GM18951 (cell line): ENCODE results near the gene STK11.
"Not testable (repeated sequence)": the region's sequence is repeated elsewhere in the genome, so short reads cannot be mapped to it uniquely, and the experiment has no call there.

ENCODE experiments used
- POLR2A ChIP-seq: IDR thresholded peaks from 4 replicates; pipeline ENCODE4 v1.6.1; 2011; ENCODE audit warnings: mild to moderate bottlenecking; ENCODE audit not compliant: insufficient read length, insufficient read depth; ENCODE audit errors: extremely low read depth
- in situ Hi-C: fragments of 300-500 bp; cut with MboI; formaldehyde crosslinking; loops from one replicate; pipeline ENCODE4 v1.12.0; 2022; ENCODE audit warnings: low sequenced_read_pairs, mixed read lengths, inconsistent platforms; ENCODE audit not compliant: unreplicated experiment

Gene STK11

DNA sequence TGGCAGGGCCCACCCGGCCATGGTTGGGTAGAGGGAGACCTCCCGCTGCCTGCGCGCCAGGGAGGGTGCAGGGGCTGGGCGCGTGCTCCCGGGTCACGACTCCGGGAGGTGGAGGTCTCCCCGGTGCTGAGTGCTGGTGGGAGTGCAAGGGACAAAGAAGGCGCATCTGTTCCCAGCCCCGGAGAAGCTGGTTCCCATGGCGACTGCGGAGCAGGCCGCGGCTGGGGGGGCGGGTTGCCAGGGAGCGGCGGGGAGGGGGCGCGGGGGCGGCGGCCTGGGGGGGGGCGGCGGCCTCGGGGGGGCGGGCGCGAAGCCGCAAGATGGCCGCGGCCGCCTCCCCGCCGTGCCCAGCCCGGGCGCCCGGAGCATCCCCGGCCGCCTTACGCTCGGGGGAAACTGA lies 31.0 kb downstream of the STK11 start:
- no peak for TF ChIP-seq POLR2A
- in situ Hi-C loops: no loop called here

DNA sequence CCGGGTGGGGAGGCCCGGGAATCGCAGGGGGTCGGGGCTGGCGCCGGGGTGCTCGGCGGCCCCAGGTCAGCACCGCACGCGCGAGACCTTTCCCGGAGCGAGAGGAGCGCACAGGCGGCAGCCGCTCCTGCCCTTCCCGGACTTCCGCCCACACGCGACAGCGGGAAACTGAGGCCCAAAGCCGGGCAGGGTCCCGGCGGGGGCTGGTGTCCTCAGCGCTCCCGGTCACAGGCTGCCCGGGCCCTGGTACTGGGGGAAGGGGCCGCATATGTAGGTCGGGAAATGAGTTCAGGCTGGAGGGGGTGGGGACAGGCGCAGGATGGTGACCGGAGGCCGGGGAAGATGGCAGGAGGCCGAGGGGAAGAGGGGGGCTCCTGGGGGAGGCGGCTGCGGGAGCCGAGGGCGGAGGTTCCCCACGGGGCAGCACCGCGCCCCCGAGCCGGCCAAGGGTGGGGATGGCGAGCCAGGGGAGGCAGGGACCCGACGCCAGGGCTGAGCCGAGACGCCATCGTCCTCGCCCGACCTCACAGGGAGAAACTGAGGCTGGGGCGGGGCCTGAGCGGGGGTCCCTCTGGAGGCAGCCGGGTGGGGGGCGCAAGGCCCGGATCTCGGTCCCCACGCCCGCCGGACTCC lies 31.6 kb downstream of the STK11 start:
- in situ Hi-C loops: no loop called here
- TF ChIP-seq POLR2A: no peak

DNA sequence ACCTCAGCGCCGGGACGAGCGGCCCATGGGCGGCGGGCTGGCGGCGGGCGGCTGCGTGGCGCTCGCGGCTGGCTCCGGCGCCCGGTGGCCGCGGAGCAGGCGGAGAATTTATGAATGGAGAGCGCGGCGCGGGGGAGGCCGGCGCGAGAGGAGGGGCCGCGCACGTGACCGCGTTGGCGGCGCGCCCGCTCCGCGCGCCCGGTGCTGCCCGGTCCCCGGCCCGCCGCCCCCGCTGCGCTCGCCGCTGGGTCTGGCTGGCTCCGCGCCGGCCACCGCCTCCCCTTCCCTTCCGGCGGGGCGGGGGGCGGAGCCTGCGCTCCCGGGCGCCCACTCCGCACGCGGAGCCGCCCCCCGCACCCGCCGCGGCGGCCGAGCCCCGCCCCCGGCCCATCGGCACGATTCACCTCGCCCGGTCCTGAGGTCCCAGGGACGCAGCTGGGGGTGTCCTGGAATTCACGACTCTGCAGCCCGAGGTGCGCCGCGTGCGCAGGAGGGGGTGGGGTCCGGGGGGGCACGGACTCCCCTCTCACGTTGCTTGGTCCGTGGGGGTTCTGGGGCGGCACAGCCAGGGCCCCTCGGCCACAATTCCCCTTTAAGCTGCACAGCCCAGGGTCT lies 32.3 kb downstream of the STK11 start, which contains the start of gene CBARP:
Gene CBARP (minus strand): TSS at position 252 of the 615 bp plus-strand sequence. CDS start 1,905 bp downstream, outside the sequence.
- in situ Hi-C loops: no loop called here
- TF ChIP-seq POLR2A: no peak

DNA sequence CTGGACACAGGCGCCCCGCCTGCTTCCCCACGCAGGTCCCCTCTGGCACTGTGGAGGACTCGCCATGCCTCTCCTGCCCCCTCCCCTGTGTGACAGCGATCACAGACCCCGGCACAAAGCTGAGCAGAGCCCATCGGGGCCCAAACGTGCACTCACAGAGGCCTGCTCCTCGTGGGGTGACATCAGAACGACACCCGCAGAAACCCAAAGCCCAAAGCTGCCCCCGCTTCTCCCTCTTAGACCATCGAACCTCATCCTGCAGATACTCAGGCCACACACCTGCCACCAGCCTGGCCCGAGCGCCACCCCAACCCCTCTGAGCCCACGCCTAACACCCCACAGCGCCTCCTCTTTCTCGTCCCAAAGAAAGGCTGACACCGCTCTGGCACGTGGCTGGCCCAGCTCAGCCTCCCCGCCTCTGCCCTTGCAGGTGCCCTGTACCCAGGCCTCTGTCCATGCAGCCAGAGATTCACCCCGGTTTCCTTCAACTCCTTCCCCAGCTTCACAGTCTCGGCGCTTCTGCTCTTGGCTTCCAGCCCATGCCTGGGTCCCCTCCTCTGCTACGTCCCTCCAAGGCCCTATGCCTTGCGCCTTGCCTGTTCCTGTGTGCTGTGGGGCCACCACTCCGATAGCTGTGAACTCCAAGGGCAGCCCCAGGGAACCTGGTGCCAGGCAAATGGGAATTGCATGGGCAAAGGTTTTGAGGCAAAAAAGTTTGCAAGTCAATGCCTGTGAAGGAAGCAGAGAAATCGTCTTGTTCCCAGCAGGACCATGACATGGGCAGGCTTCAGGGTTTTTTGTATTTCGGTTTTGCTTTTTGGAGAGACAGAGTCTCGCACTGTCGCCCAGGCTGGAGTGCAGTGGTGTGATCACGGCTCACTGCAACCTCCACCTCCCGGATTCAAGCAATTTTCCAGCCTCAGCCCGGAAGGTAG lies 33.1 kb downstream of the STK11 start:
- in situ Hi-C loops: no loop called here
- TF ChIP-seq POLR2A: no peak

DNA sequence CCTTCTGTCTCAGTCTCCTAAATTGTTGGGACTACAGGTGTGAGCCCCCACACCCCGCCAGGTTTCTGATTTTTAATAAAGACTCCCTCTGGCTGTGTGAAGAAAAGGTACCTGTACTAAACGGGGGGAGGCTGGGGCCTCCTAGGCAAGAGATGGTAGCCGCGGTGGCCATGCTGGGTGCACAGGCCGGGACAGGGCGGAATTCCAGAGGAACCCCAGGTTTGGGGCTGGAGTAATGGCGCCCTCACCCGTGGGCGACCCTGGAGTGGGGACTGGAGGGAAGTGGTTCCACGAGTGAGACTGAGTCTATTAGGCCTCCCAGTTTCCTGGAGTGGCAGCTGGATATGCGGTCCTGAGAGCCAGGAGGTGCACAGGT lies 33.8 kb downstream of the STK11 start:
- no peak for TF ChIP-seq POLR2A
- in situ Hi-C loops: no loop called here

DNA sequence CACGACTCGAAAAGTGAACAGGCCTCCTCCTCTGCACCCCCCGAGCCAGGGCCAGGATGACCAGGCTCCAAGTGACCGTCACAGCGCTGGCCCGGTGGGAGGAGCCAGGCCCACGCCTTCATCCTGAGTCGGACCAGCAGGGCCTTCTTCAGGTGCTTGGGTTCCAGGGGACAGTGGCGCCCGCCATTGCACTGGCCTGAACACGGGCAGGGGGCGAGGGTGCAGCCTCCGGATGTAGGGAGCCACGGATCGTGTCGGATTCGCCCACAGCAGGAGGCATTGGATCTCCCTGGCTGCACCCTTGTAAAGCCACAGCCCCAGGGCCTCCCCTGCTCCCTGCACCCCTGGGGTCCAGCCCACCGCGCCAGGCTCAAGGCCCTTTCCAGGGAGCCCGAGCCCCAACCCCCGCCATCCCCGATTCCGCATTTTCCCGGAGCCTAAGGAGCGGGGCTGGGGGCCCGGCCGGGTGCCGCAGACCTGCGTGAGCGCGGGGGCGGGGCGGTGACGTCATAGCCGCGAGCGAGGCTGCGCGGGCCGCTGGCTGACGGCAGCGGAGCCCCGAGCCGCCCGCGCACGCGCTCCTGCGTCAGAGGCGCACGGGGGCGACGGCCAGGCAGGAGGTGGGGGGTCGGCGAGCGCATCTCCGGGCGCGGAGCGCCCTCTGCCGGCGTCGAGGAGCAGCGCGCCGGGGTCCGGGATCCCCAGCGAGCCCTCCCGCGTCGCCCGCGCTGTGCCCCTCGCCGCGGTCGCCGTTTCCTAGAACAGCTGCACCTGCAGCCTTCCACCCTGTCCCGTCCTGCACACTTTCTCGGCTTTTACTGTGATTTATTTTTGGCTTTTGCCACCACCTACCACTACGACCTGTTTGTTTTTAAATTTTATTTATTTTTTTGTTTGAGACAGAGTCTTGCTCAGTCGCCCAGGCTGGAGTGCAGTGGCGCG lies 34.5 kb downstream of the STK11 start:
- in situ Hi-C loops: no loop called here
- peak; percentile 28 for TF ChIP-seq POLR2A

DNA sequence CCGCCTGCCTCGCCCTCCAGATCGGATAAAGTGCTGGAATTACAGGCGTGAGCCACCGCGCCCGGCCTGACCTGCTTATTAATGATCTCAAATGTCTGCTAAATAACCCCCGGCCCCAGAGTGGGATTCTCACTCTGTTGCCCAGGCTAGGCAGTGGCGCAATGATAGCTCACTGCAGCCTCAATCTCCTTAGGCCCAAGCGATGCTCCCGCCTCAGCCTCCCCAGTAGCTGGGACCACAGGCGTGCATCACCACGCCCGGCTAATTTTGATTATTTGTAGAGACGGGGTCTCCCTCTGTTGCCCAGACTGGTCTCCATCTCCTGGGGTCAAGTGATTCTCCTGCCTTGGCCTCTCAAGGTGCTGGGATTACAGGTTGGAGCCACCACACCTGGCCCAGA lies 35.3 kb downstream of the STK11 start:
- in situ Hi-C loops: no loop called here
- no peak for TF ChIP-seq POLR2A

DNA sequence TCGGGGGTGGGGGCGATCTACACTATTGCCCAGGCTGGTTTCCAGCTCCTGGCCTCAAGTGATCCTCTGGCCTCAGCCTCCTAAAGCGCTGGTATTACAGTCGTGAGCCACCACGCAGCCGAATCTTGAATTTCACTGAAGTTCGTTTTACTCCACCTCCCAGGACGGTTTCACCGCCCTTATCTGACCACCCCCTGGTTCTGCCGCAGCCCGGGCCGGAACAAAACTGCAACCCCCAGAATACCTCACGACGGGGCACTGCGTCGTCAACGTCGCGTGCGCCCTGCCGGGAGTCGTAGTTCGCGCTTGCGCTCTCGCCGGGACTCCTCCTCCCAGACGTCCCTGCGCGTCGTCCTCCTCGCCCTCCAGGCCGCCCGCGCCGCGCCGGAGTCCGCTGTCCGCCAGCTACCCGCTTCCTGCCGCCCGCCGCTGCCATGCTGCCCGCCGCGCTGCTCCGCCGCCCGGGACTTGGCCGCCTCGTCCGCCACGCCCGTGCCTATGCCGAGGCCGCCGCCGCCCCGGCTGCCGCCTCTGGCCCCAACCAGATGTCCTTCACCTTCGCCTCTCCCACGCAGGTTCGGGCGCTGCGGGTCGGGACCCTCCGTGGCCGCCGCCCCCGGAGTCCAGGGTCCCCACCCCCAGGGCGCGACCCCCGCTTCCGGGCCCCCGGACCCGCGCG lies 36.0 kb downstream of the STK11 start, which contains the start of gene ATP5F1D:
Gene ATP5F1D (plus strand): TSS at position 335 of the 679 bp plus-strand sequence. CDS start 100 bp downstream, at position 435.
- TF ChIP-seq POLR2A: peak; percentile 83
- in situ Hi-C loops: no loop called here

DNA sequence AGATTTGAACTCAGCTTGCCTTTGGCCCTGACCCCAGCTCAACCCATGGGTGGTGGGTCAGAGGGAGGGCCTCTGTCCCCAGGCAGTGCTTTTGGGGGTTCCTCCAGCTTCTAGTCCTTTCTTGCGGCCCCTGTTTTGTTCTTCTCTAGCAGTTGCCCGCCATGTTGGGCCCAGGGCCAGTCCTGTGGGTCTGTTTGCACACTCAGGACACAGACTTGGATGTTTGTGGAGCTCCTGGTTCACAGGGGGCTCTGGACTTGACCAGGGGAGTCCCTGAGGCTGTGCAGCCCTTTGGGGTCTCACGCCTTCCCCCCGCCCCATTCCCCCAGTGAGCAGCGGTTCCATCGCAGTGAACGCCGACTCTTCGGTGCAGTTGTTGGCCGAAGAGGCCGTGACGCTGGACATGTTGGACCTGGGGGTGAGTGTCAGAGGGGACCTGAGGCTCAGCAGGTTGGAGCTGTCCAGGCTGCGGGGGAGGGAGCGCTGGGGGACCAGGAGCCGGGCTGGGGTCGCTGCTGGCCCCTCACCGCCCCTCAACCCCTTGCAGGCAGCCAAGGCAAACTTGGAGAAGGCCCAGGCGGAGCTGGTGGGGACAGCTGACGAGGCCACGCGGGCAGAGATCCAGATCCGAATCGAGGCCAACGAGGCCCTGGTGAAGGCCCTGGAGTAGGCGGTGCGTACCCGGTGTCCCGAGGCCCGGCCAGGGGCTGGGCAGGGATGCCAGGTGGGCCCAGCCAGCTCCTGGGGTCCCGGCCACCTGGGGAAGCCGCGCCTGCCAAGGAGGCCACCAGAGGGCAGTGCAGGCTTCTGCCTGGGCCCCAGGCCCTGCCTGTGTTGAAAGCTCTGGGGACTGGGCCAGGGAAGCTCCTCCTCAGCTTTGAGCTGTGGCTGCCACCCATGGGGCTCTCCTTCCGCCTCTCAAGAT lies 38.5 kb downstream of the STK11 start:
- in situ Hi-C loops: no loop called here

DNA sequence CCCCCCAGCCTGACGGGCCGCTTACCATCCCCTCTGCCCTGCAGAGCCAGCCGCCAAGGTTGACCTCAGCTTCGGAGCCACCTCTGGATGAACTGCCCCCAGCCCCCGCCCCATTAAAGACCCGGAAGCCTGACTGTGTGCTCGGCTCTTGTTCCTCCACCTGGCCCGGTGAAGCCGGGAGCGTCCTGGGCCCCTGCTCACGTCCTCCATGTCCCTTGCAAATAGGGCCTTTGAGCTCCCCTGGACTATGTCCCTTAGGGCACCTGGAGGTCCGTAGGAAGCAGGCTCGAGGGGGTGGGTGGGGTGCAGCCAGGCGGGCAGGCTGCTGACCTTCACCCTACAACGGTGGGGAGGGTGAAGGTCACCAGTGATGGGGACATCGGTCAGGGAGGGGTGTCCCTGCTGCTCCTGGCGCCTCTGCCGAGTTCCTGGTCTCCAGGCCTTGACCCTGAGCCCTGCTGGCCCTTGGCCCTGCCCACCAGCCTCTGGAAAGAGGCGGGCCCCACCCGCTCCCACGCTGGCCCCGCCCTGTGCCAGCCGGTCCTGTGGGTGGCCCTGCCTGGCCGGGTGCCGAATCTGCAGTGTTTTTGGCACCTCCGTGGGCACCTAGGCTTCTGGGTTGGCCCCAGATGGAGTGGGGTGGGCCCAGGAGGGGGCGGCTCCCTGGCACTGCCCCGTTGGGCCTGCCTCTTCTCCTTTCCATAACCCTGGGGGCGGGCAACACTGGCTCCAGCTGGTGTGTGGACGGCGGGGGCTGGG lies 39.3 kb downstream of the STK11 start:
- in situ Hi-C loops: no loop called here

More for the DNA sequence above, 38.5 kb downstream of the STK11 start:
- no peak for TF ChIP-seq POLR2A

DNA sequence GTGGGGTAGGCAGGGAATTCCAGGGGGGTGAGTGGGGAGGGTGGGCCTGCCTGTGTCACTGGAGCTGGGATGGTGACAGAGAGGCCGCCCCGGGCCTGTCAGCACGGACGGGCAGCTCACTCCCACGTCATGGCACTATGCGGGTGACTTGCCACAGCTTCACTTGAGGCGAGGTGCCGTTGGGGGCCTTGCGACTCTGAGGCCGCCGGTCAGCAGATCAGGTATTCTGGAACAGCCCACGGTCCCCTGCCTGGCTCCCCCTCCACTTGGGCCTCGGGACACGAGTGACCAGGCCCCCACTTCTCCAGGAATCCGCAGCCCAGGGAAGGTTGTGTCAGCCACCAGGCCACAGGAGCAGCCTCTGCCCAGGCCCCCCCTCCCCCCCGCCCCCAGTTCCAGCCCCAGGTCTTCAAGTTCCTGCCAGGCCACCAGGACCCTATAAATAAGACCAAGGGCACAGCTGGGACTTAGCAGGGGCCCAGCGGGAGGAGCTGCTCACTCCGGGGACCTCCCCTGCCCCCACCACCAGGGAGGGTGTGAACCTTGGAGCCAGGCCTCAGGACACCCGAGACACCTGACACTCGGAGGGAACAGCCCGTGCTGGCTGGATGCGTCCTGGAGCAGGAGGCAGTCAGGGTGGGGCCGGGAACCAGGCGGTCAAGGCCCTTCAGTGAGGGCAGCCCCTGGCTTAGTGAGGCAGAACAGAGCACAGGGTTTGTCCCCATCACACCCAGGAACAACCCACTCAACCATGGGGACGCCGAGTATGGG lies 40.1 kb downstream of the STK11 start:
- no peak for TF ChIP-seq POLR2A
- in situ Hi-C loops: no loop called here

More for the DNA sequence above, 39.3 kb downstream of the STK11 start:
- TF ChIP-seq POLR2A: peak; percentile 19

DNA sequence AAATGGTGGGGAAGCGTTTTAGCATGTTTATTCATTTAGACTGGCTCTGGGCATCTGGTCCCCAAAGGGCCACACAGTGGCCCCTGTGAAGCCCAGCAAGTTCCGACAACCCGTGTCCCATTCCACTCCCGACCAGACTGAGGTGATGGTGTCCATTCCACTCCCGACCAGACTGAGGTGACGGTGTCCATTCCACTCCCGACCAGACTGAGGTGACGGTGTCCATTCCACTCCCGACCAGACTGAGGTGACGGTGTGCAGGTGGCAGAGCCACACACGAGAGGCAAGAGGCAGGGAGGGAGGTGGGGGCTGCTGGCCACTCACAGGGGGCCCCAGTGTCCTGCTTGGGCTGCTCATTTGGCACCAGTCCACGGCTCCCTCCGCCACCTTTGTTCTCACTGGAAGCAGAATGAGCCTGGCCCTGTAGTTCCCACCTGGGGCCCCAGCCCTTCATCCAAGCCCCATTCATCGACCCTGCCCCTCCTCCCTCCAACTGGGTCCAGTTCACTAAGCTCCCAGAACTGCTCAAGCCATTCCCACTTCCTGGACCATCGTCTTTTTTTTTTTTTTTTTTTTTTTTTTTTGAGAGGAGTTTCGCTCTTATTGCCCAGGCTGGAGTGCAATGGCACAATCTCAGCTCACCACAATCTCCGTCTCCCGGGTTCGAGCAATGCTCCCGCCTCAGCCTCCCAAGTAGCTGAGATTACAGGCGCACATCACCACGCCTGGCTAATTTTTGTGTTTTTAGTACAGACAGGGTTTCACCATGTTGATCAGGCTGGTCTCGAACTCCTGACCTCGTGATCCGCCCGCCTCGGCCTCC lies 40.9 kb downstream of the STK11 start:
- in situ Hi-C loops: not testable (repeated sequence)
